ENCODE results near the gene UBR3.

Gene UBR3

DNA sequence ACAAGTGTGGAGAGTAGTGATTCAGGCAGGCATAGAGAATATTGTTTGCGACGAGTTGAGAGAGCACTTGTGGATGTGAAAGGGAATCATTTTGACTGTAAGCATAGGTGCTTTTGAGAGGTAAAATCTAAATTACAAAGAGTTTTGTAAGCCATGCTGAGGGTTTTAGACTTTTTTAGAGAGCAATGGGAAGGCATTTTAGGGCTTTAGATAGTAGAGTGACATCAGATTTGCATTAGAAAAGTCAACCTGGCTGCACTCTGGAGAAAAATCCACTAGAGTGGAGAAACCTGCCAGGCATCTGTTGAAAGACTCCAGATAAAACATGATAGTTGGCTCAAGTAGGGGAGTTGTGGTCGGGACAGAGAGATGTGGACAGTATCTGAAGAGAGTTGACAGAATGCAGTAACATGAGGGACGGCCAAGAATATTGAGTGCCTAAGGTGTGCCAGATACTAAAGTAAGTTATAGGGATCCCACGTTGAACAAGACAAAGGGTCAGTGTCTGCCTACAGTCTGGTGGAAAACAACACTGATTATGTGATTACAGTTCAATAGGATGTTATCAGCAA is 258.9 kb downstream of the UBR3 start:
- H3K27me3 Mint-ChIP-seq (ENCODE audit: low read depth): no peaks in the 10 kb centered on the region
- no peak overlapping the region for H3K4me3 Mint-ChIP-seq
- peaks cover 9% of the 10 kb centered on the region for H3K36me3 Mint-ChIP-seq (ENCODE audit: low read depth)
- peaks cover 2% of the 10 kb centered on the region for H3K9me3 Mint-ChIP-seq
- TF ChIP-seq, protein P1, sequence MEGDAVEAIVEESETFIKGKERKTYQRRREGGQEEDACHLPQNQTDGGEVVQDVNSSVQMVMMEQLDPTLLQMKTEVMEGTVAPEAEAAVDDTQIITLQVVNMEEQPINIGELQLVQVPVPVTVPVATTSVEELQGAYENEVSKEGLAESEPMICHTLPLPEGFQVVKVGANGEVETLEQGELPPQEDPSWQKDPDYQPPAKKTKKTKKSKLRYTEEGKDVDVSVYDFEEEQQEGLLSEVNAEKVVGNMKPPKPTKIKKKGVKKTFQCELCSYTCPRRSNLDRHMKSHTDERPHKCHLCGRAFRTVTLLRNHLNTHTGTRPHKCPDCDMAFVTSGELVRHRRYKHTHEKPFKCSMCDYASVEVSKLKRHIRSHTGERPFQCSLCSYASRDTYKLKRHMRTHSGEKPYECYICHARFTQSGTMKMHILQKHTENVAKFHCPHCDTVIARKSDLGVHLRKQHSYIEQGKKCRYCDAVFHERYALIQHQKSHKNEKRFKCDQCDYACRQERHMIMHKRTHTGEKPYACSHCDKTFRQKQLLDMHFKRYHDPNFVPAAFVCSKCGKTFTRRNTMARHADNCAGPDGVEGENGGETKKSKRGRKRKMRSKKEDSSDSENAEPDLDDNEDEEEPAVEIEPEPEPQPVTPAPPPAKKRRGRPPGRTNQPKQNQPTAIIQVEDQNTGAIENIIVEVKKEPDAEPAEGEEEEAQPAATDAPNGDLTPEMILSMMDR (IDR thresholded peaks at IDR 0.05; ENCODE audit: unreplicated experiment in 3 of 3): no peak
- H3K27ac Mint-ChIP-seq: no peak overlapping the region
- H3K4me1 Mint-ChIP-seq: peaks cover 8% of the 10 kb centered on the region

DNA sequence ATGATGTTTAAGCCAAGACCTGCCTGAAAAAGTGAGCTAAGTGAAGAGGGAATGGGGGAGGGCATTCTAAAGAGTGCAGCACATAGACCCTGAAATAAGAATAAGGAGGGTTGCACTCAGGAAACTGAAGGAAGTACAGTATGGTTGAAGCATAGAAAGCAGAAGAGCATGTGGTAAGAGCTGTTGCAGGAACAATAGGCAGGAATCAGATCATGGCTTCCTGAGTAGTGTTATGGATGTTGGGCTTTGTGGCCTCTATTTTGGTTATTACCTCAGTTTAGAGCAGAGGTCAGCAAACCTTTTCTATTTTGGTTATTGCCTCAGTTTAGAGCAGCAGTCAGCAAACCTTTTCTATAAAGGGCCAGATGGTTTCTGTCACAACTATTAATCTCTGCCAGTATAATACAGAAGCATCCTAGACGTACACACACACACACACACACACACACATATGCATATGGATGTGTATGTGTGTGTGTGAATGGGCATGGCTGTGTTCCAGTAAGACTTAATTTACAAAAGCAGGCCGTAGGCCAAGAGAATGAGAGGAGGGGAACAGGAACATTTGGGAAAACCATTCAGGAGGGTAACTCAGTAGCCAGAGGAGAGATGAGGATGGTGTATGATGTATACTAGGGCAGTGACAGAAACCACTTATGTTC is 259.6 kb downstream of the UBR3 start:
- Mint-ChIP-seq H3K27ac (no peak overlapping the region), H3K9me3 (peaks cover 3% of the 10 kb centered on the region)
- TF ChIP-seq, protein P1 (IDR thresholded peaks at IDR 0.05; ENCODE audit: unreplicated experiment in 3 of 3): no peak

DNA sequence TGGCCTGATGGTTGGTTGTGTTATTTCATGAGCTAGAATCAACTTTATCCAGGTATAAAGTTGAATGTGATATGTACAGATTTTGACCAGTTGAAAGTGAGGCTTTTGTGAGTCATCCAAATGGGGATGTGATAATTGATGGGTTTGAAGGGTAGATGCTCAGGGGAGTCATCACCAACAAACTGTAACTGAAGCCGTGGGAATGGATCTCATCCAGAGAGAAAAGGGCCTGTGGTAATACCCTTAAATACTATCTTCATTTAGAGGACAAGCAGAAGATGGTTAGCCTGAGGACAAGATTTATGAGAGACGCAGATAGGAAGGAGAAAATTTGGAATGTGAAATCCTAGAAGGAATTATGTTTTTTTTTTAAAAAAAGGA is 260.1 kb downstream of the UBR3 start:
- peaks cover 8% of the 10 kb centered on the region for H3K4me1 Mint-ChIP-seq
- H3K4me3 Mint-ChIP-seq: no peak overlapping the region
- no peak overlapping the region for H3K27ac Mint-ChIP-seq
- peaks cover 2% of the 10 kb centered on the region for H3K36me3 Mint-ChIP-seq (ENCODE audit: low read depth)
- no peaks in the 10 kb centered on the region for H3K27me3 Mint-ChIP-seq (ENCODE audit: low read depth)
- TF ChIP-seq, protein P1 (IDR thresholded peaks at IDR 0.05; ENCODE audit: unreplicated experiment in 3 of 3): no peak
- H3K9me3 Mint-ChIP-seq: peaks cover 6% of the 10 kb centered on the region

More for the DNA sequence above, 259.6 kb downstream of the UBR3 start:
- no peak overlapping the region for H3K4me3 Mint-ChIP-seq
- peaks cover 6% of the 10 kb centered on the region for H3K36me3 Mint-ChIP-seq (ENCODE audit: low read depth)
- peaks cover 8% of the 10 kb centered on the region for H3K4me1 Mint-ChIP-seq
- no peaks in the 10 kb centered on the region for H3K27me3 Mint-ChIP-seq (ENCODE audit: low read depth)

DNA sequence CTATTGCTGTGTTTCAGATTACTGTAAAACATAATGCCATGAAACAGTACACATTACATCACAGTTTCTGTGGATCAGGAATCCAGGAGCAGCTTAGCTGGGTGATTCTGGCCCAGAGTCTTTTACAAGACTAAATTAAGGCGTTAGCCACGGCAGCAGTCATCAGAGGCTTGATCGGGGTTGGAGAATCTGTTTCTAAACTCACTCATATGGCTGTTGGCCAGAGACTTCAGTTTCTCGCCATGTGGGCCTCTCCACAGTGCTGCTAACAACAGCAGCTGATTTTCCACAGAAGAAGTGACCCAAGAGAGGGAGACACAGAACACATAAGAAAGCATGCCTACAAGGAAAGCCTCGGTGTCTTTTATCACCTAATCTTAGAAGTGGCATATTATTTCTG is 261.5 kb downstream of the UBR3 start:
- TF ChIP-seq, protein P1 (IDR thresholded peaks at IDR 0.05; ENCODE audit: unreplicated experiment in 3 of 3): no peak
- peaks cover 8% of the 10 kb centered on the region for H3K4me1 Mint-ChIP-seq
- no peaks in the 10 kb centered on the region for H3K27me3 Mint-ChIP-seq (ENCODE audit: low read depth)
- H3K9me3 Mint-ChIP-seq: peaks cover 13% of the 10 kb centered on the region
- H3K36me3 Mint-ChIP-seq (ENCODE audit: low read depth): no peaks in the 10 kb centered on the region
- no peak overlapping the region for H3K27ac Mint-ChIP-seq
- no peak overlapping the region for H3K4me3 Mint-ChIP-seq

DNA sequence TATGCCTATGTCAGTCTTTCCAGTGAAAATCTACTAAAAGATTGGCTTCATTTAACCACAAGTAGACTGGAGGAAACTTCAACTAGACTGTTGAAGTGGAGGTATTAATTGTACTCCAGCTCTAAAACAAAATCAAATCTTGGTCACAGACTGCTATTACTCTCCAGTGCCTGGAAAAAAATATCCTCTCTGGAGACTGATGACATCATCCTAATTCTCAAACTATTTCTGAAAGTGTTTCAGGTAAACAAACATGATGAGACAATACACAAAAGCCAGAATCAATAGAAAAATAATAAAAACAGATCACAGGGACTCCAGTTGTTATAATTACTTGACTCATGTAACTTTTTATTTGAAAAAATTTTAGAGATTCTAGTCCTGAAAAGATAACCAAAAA is 263.0 kb downstream of the UBR3 start:
- Mint-ChIP-seq H3K9me3 (peaks cover 13% of the 10 kb centered on the region), H3K4me1 (peaks cover 8% of the 10 kb centered on the region), H3K27ac (no peak overlapping the region), H3K27me3 (ENCODE audit: low read depth) (no peaks in the 10 kb centered on the region), H3K4me3 (no peak overlapping the region), H3K36me3 (ENCODE audit: low read depth) (no peaks in the 10 kb centered on the region)
- TF ChIP-seq, protein P1 (IDR thresholded peaks at IDR 0.05; ENCODE audit: unreplicated experiment in 3 of 3): no peak

DNA sequence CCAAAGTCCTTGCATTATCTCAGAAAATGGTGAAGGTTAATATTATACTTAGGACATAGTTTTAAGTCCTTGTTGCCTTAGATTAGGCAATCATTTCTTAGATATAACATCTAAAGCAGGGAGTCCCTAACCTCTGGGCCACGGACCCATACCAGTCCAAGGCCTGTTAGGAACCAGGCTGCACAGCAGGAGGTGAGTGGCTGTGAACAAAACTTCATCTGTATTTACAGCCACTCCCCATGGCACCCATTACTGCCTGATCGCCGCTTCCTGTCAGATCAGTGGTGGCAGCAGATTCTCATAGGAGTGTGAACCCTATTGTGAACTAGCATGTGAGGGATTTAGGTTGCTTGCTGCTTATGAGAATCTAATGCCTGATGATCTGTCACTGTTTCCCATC is 264.2 kb downstream of the UBR3 start:
- Mint-ChIP-seq H3K4me3 (no peak overlapping the region), H3K36me3 (ENCODE audit: low read depth) (no peaks in the 10 kb centered on the region), H3K27ac (no peak overlapping the region), H3K9me3 (peaks cover 13% of the 10 kb centered on the region), H3K27me3 (ENCODE audit: low read depth) (no peaks in the 10 kb centered on the region), H3K4me1 (peaks cover 8% of the 10 kb centered on the region)
- TF ChIP-seq, protein P1 (IDR thresholded peaks at IDR 0.05; ENCODE audit: unreplicated experiment in 3 of 3): no peak
